Right cardiac atrium (tissue), 5 donors: ENCODE measurements around the gene RFTN1. TPM values are rescaled to one million over a fixed set of nuclear protein-coding genes. Genes with fewer than 3 reads are reported as not detected.

ENCODE experiments used
- ATAC-seq, 2 donors: fragments of 200-7000 bp; cut with Tn5 transposase; one replicate each; pipeline versions ENCODE4 v1.8.0 to v1.9.1; 2020; ENCODE audit warnings: moderate library complexity in 2 of 2, mild to moderate bottlenecking in 1 of 2
- DNase-seq, 3 donors: peaks; one replicate each; pipeline ENCODE4 v3.0.0-alpha.2; 2020
- H3K27ac ChIP-seq: one replicate; pipeline ENCODE4 v1.5.1; 2013; ENCODE audit warnings: mild to moderate bottlenecking, low read length, control low read depth, moderate library complexity
- H3K27me3 ChIP-seq: one replicate; pipeline ENCODE4 v1.6.1; 2013; ENCODE audit not compliant: control insufficient read depth, insufficient read depth
- H3K4me1 ChIP-seq: one replicate; pipeline ENCODE4 v1.6.1; 2013; ENCODE audit warnings: low read length; ENCODE audit not compliant: control insufficient read depth, insufficient read depth
- H3K4me3 ChIP-seq: one replicate; pipeline ENCODE4 v1.5.1; 2013; ENCODE audit warnings: low read length, control low read depth
- H3K9me3 ChIP-seq: one replicate; pipeline ENCODE4 v1.6.1; 2013; ENCODE audit warnings: low read length; ENCODE audit not compliant: control insufficient read depth
- WGBS: extraction: QIAGEN DNeasy Blood & Tissue Kit; methylation state at CpG from one replicate; pipeline ENCODE4 v1.1.7; 2013; 5-methylcytosine and 5-hydroxymethylcytosine counted together
- intact Hi-C, 4 donors: fragments of 100-400 bp; cut with DNase I; formaldehyde crosslinking; loops; one replicate each; pipeline versions ENCODE4 v1.11.0 to v1.14.0; 2022 to 2023
- polyA plus RNA-seq: library from polyadenylated mRNA; stranded (reverse); fragments of 200-250 nt; gene quantifications from one replicate; pipeline ENCODE4 v1.2.3, GENCODE V29; 2013
- total RNA-seq, 4 donors: library from RNA; stranded (reverse); fragmentation: NEBNext Ultra II Directional; extraction: Animal tissue kit (Norgen Biotek cat#: 25700); gene quantifications; one replicate each; pipeline ENCODE4 v1.2.1, GENCODE V29; 2021
- donor health status: healthy with polysubstance abuse.
- donor health status: DM: no; HTN: yes; CAD: no.
- donor health status: DM: no; HTN: no; CAD: no.
- donor health status: DM: no; HTN: yes; CAD: no; lungs with severe emphysema.
- donor health status: DM: yes; HTN: yes; CAD: no.

RFTN1 gene
- total and polyA plus RNA-seq, 5 donors = 17.9 to 23.6 (median 21.2) TPM

- peaks cover 11% of the 10 kb centered on the region for H3K4me1 ChIP-seq
- intact Hi-C loops = no loop called here
- H3K27ac ChIP-seq = no peak overlapping the region
These were observed 97.5 kb downstream of the RFTN1 start for GRCh38 chr3:16415911-16416476.

GRCh38 chr3:16413321-16413720 is 100.2 kb downstream of the RFTN1 start:
- H3K4me1 ChIP-seq = peaks cover 8% of the 10 kb centered on the region
- intact Hi-C loops = no loop called here
- no peaks in the 10 kb centered on the region for H3K9me3 ChIP-seq
- H3K27ac ChIP-seq = no peak overlapping the region
- H3K27me3 ChIP-seq = no peaks in the 10 kb centered on the region
- WGBS = 97% methylated on average over 2 of the region's 2 CpGs
- no peak overlapping the region for H3K4me3 ChIP-seq
- ATAC-seq = no peak
- no peak for DNase-seq

More at GRCh38 chr3:16415911-16416476, 97.5 kb downstream of the RFTN1 start:
- no peak for DNase-seq
- WGBS = 72% methylated on average over 3 of the region's 3 CpGs
- H3K9me3 ChIP-seq = no peaks in the 10 kb centered on the region
- no peaks in the 10 kb centered on the region for H3K27me3 ChIP-seq
- ATAC-seq = no peak
- H3K4me3 ChIP-seq = no peak overlapping the region

- 89% methylated on average over 1 of the region's 1 CpG for WGBS
- intact Hi-C loops = no loop called here
- H3K27ac ChIP-seq = no peak overlapping the region
- no peak for DNase-seq
- H3K9me3 ChIP-seq = no peaks in the 10 kb centered on the region
- H3K4me1 ChIP-seq = peaks cover 8% of the 10 kb centered on the region
- ATAC-seq = no peak
- no peaks in the 10 kb centered on the region for H3K27me3 ChIP-seq
- H3K4me3 ChIP-seq = no peak overlapping the region
These were observed 101.2 kb downstream of the RFTN1 start for GRCh38 chr3:16412192-16412800.

GRCh38 chr3:16411441-16411840 is 102.1 kb downstream of the RFTN1 start:
- H3K4me1 ChIP-seq = peaks cover 8% of the 10 kb centered on the region

GRCh38 chr3:16410659-16411058 is 102.8 kb downstream of the RFTN1 start:
- 76% methylated on average over 3 of the region's 3 CpGs for WGBS
- ATAC-seq (peak; percentile 47 to 57), DNase-seq (no peak)
- Histone ChIP-seq H3K27me3 (no peaks in the 10 kb centered on the region), H3K9me3 (no peaks in the 10 kb centered on the region), H3K4me1 (peaks cover 11% of the 10 kb centered on the region), H3K4me3 (no peak overlapping the region), H3K27ac (no peak overlapping the region)
- intact Hi-C loops = no loop called here

More at GRCh38 chr3:16411441-16411840, 102.1 kb downstream of the RFTN1 start:
- Histone ChIP-seq H3K4me3 (no peak overlapping the region), H3K9me3 (no peaks in the 10 kb centered on the region), H3K27ac (no peak overlapping the region), H3K27me3 (no peaks in the 10 kb centered on the region)
- 74% methylated on average over 2 of the region's 2 CpGs for WGBS
- no peak for DNase-seq
- intact Hi-C loops = no loop called here
- ATAC-seq = no peak

GRCh38 chr3:16409032-16409431 is 104.5 kb downstream of the RFTN1 start:
- Histone ChIP-seq H3K4me3 (no peak overlapping the region), H3K27me3 (no peaks in the 10 kb centered on the region), H3K4me1 (peaks cover 14% of the 10 kb centered on the region), H3K27ac (no peak overlapping the region), H3K9me3 (no peaks in the 10 kb centered on the region)
- peak in 1 of 3 donors; percentile 27 for DNase-seq
- no peak for ATAC-seq
- intact Hi-C loops = no loop called here
- WGBS = 86% methylated on average over 6 of the region's 6 CpGs

GRCh38 chr3:16407366-16407765 is 106.1 kb downstream of the RFTN1 start:
- intact Hi-C loops = no loop called here
- H3K9me3 ChIP-seq = no peaks in the 10 kb centered on the region
- DNase-seq (no peak), ATAC-seq (no peak)
- H3K4me3 ChIP-seq = no peak overlapping the region
- H3K27ac ChIP-seq = no peak overlapping the region
- no peaks in the 10 kb centered on the region for H3K27me3 ChIP-seq
- WGBS = 83% methylated on average over 2 of the region's 2 CpGs
- peaks cover 11% of the 10 kb centered on the region for H3K4me1 ChIP-seq

GRCh38 chr3:16406579-16406978 is 106.9 kb downstream of the RFTN1 start:
- Histone ChIP-seq H3K4me3 (no peak overlapping the region), H3K27me3 (no peaks in the 10 kb centered on the region), H3K9me3 (no peaks in the 10 kb centered on the region), H3K27ac (no peak overlapping the region), H3K4me1 (peaks cover 11% of the 10 kb centered on the region)
- WGBS = 47% methylated on average over 2 of the region's 2 CpGs
- ATAC-seq (no peak), DNase-seq (no peak)
- intact Hi-C loops = no loop called here

GRCh38 chr3:16406166-16406565 is 107.3 kb downstream of the RFTN1 start:
- intact Hi-C loops = no loop called here
- peaks cover 14% of the 10 kb centered on the region for H3K4me1 ChIP-seq
- H3K27ac ChIP-seq = no peak overlapping the region
- 86% methylated on average over 6 of the region's 6 CpGs for WGBS
- no peak overlapping the region for H3K4me3 ChIP-seq
- ATAC-seq (no peak), DNase-seq (no peak)
- H3K9me3 ChIP-seq = no peaks in the 10 kb centered on the region
- no peaks in the 10 kb centered on the region for H3K27me3 ChIP-seq

- ATAC-seq = peak in 1 of 2 donors; percentile 20
These were observed 109.1 kb downstream of the RFTN1 start for GRCh38 chr3:16404349-16404895.

GRCh38 chr3:16402451-16402850 is 111.0 kb downstream of the RFTN1 start:
- no peak overlapping the region for H3K4me3 ChIP-seq
- H3K27ac ChIP-seq = no peak overlapping the region
- no peaks in the 10 kb centered on the region for H3K27me3 ChIP-seq
- peaks cover 28% of the 10 kb centered on the region for H3K4me1 ChIP-seq
- H3K9me3 ChIP-seq = no peaks in the 10 kb centered on the region
- intact Hi-C loops = no loop called here
- 88% methylated on average over 6 of the region's 6 CpGs for WGBS
- DNase-seq (no peak), ATAC-seq (no peak)

More at GRCh38 chr3:16404349-16404895, 109.1 kb downstream of the RFTN1 start:
- Histone ChIP-seq H3K9me3 (no peaks in the 10 kb centered on the region), H3K27me3 (no peaks in the 10 kb centered on the region), H3K4me3 (no peak overlapping the region), H3K4me1 (peaks cover 23% of the 10 kb centered on the region), H3K27ac (no peak overlapping the region)
- WGBS = 90% methylated on average over 6 of the region's 6 CpGs
- intact Hi-C loops = no loop called here
- no peak for DNase-seq
